Left lung (tissue), 10 donors: ENCODE measurements around the gene FGF14. TPM values are rescaled to one million over a fixed set of nuclear protein-coding genes. Genes with fewer than 3 reads are reported as not detected.

Source experiments
- ATAC-seq: fragments of 200-7000 bp; cut with Tn5 transposase; one replicate; pipeline ENCODE4 v1.9.1; 2020; ENCODE audit warnings: moderate library complexity
- DNase-seq, 4 donors: peaks; one replicate each; pipeline ENCODE4 v3.0.0-alpha.2; 2013 to 2020
- H3K27ac ChIP-seq, 2 donors: fragments of 200-600 bp; sonication (generic) in 1 of 2; one replicate each; pipeline versions ENCODE4 v1.5.0 to v1.8.0; 2020 to 2021
- H3K27me3 ChIP-seq, 2 donors: fragments of 200-600 bp; sonication (generic) in 1 of 2; one replicate each; pipeline versions ENCODE4 v1.5.0 to v1.8.0; 2020 to 2021
- H3K36me3 ChIP-seq, 2 donors: fragments of 200-600 bp; sonication (generic) in 1 of 2; one replicate each; pipeline versions ENCODE4 v1.5.0 to v1.8.0; 2020 to 2021
- H3K4me1 ChIP-seq, 2 donors: fragments of 200-600 bp; one replicate each; pipeline ENCODE4 v1.8.0; 2021
- H3K4me3 ChIP-seq, 2 donors: fragments of 200-600 bp; sonication (generic) in 1 of 2; one replicate each; pipeline versions ENCODE4 v1.5.0 to v1.8.0; 2020 to 2021; ENCODE audit warnings: mild to moderate bottlenecking in 1 of 2
- H3K9me3 ChIP-seq, 2 donors: fragments of 200-600 bp; sonication (generic) in 1 of 2; one replicate each; pipeline versions ENCODE4 v1.5.0 to v1.8.0; 2020 to 2021
- CTCF ChIP-seq, 2 donors: fragments of 200-600 bp; sonication (generic) in 1 of 2; IDR thresholded peaks; one replicate each; pipeline versions ENCODE4 v1.5.0 to v1.8.0; 2021; ENCODE audit warnings: antibody characterized with exemption in 2 of 2
- intact Hi-C, 2 donors: fragments of 100-400 bp; cut with DNase I; formaldehyde crosslinking; loops; one replicate each; pipeline versions ENCODE4 v1.11.2 to v1.14.2; 2022
- polyA plus RNA-seq, 6 donors: library from polyadenylated mRNA; unstranded; fragments of 120-200 nt; gene quantifications; one replicate each; pipeline ENCODE4 v1.2.1, GENCODE V29; 2013; ENCODE audit not compliant: insufficient read length in 6 of 6
- total RNA-seq, 2 donors: library from RNA; stranded (reverse); fragmentation: NEBNext Ultra II Directional; extraction: Animal tissue kit (Norgen Biotek cat#: 25700); gene quantifications; one replicate each; pipeline ENCODE4 v1.2.1, GENCODE V29; 2021
- donor health status: DM: no; HTN: yes; CAD: no.
- donor health status: DM: no; HTN: no; CAD: no.

FGF14 gene
- total and polyA plus RNA-seq, 8 donors = 0.45 to 3.4 (median 0.78) TPM

GRCh38 chr13:101773062-101773461 is 628.8 kb downstream of the FGF14 start:
- ATAC-seq (no peak), DNase-seq (no peak)
- no peaks in the 10 kb centered on the region for H3K27me3 ChIP-seq
- intact Hi-C loops = no loop called here
- H3K9me3 ChIP-seq = no peaks in the 10 kb centered on the region
- H3K4me3 ChIP-seq = no peak overlapping the region
- H3K4me1 ChIP-seq = no peaks in the 10 kb centered on the region
- no peak overlapping the region for H3K27ac ChIP-seq
- H3K36me3 ChIP-seq = no peaks in the 10 kb centered on the region
- TF ChIP-seq CTCF (IDR thresholded peaks at IDR 0.05) = no peak

DNA sequence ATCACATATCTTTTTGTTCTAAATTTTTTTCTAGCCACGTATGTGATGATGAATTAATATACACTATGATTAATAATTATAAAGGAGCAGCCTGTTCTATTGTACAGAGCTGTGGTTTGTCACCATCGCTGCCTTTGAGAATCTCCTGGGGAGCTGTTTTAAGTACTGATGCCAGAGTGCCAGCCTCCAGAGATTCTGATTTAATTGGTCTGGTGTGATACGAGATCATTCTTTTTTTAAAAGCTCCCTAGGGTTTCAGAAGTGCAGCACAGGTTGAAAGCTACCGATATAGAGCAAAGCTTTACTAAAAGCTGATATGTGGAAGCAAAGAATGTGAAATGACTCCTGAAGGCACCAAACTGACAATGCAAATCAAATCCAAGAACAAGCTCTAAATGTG is 634.7 kb downstream of the FGF14 start:
- TF ChIP-seq CTCF (IDR thresholded peaks at IDR 0.05) = no peak
- Histone ChIP-seq H3K27me3 (no peaks in the 10 kb centered on the region), H3K4me3 (no peak overlapping the region), H3K4me1 (no peaks in the 10 kb centered on the region), H3K27ac (no peak overlapping the region), H3K36me3 (no peaks in the 10 kb centered on the region), H3K9me3 (no peaks in the 10 kb centered on the region)
- intact Hi-C loops = no loop called here
- no peak for DNase-seq
- ATAC-seq = no peak

DNA sequence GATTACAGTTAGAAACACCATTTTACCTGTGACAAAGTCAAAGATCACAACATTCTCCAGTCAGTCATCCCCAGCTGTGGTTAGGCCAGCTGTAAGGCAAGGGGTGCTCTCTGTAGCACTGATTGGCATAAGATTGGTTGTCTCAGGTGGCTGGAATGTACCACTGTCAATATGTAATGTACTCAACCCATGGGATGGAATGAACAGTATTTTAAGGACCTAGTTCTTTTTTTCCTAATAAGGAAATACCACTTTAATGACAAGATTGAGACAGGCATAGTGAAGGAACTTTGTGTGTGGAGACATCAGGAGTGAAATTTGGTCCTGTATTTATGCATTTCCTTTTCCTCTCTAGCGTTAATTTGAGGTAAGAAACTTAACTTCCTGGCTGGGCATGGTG is 638.7 kb downstream of the FGF14 start:
- DNase-seq (no peak), ATAC-seq (peak; percentile 46)
- Histone ChIP-seq H3K36me3 (no peaks in the 10 kb centered on the region), H3K27me3 (no peaks in the 10 kb centered on the region), H3K27ac (no peak overlapping the region), H3K9me3 (no peaks in the 10 kb centered on the region), H3K4me3 (no peak overlapping the region), H3K4me1 (no peaks in the 10 kb centered on the region)
- TF ChIP-seq CTCF (IDR thresholded peaks at IDR 0.05) = no peak
- intact Hi-C loops = no loop called here

DNA sequence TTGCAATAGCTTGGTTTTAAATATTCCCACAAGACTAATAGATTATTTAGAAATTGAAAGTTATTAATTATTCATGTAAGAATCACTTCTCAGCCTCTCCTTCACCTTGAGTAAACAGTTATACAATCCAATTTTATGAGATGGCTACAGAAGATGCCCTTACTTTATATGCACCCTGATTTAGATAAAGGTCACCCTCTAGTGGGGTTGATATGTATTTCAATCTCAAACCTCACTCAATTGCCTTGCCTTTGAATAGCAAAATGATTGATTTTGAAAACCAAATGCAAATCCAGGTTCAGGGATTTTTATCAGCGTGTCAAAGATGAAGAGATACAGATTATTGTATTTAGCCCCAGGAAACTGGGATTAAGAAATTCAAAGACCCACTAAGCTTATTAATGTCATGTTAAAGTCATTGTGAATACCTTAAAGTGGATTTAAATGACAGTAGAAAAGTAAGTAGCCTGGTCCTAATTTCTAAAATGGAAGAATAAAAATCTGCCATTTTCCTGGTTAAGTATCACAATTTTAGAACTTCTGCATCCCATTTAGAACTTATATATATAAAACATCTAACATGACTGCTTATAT is 644.3 kb downstream of the FGF14 start:
- ATAC-seq (peak; percentile 89), DNase-seq (peak in 1 of 4 donors; percentile 17)
- peak; percentile 20 for TF ChIP-seq CTCF (IDR thresholded peaks at IDR 0.05)
- no peaks in the 10 kb centered on the region for H3K4me1 ChIP-seq
- H3K27ac ChIP-seq = no peak overlapping the region
- intact Hi-C loops = no loop called here
- no peaks in the 10 kb centered on the region for H3K36me3 ChIP-seq
- no peaks in the 10 kb centered on the region for H3K9me3 ChIP-seq
- H3K27me3 ChIP-seq = no peaks in the 10 kb centered on the region
- H3K4me3 ChIP-seq = no peak overlapping the region

DNA sequence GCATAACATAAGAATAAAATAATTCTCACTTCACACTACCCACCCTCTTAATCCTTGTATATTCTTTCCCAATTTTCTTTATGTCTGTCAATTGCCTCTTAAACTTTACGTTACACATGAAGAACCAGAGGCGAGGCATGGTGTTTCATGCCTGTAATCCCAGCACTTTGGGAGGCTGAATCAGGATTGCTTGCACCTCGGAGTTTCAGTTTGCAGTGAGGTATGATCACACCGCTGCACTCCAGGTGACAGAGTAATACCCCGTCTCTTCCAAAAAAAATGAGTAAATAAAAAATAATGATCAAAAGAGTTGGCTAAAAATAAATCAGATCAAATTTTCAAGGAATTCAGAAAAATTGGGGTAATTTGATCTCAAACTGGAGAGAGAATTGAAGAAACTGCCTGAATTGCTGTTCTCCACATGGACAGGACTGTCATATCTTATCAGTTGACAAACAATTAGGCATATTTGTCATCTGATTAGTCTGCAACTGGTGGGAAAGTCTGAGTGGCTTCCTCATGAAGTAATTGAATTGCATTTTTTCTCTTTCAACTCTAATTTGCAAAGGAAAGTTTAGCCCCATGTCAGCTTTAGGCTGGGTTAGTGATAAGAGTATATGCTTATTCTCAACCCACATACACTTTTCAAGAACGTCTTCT is 646.5 kb downstream of the FGF14 start:
- no peak for TF ChIP-seq CTCF (IDR thresholded peaks at IDR 0.05)
- Histone ChIP-seq H3K4me3 (no peak overlapping the region), H3K27ac (no peak overlapping the region), H3K9me3 (no peaks in the 10 kb centered on the region), H3K36me3 (no peaks in the 10 kb centered on the region), H3K27me3 (no peaks in the 10 kb centered on the region), H3K4me1 (no peaks in the 10 kb centered on the region)
- intact Hi-C loops = no loop called here
- no peak for DNase-seq
- no peak for ATAC-seq
